DLD1 (cell line): ENCODE data around the gene DKK3.

Experiments
- in situ Hi-C: cut with HindIII; loops from 2 replicates; pipeline ENCODE4 v1.10.0; 2017; ENCODE audit warnings: low sequenced_read_pairs

Gene DKK3

DNA sequence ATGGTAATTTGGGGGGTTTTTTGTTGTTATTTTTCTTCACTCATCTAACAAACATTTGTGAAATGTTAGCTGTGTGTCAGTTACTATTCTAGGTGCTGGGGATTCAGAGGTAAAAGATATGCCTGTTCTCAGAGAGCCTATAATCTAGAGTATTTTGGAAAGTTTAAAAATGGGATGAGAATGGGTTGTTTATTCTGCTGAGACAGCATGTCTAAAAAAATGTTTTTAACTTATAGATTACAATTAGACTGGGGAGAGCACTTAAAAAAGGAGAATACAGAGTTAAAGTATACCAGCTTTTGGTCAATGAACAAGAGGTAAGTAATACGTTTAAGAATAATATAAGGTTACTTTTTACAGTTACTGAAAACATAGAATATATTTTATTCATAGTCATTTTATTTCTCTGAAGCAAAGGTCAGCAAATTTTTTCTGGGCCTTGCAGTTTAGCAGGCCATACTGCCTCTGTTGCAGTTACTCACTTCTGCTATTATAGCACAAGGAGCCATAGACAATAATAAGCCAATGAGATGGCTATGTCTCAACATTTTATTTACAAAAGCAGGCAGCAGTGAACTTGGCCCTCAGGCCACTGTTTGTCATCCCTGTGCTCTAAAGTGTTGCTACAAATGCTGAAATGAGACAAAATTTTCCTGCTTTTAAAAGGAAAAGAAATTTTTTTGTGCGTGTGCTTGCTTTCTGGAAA lies 60.0 kb downstream of the DKK3 start:
- in situ Hi-C loops, result no loop called here

DNA sequence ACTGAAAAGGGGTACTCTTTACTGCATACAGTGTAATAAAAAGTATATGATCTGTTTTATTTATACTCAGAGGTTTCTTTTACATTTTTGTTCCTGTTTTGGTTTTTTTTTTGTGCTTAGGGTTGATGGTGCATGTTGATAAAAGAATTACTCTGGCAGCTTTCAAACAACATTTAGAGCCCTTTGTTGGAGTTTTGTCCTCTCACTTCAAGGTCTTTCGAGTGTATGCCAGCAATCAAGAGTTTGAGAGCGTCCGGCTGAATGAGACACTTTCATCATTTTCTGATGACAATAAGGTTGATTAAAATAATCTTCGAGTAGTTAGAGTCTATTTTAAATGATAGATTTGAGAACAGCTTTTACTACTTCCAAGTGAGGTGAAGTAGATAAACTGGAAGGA lies 60.6 kb downstream of the DKK3 start:
- in situ Hi-C loops, result no loop called here

DNA sequence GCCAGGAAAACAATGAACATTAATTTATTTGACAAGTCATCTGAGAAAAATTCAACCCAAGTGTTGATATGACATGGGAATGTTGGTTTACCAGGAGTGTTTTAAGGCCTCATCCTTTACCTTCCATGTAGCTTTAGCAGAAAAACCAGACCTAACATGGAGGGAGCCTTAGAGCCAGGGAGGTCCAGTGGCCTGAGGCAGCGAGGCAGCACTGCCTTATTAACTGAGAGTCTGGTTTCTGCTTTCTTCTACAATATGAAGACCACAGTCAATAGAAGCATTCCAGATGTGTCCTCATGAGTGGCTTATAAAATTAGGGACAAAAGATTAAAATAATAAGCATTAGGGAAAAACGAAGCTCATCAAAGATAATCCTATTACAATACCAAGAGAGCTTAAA lies 61.5 kb downstream of the DKK3 start:
- in situ Hi-C loops, result no loop called here

DNA sequence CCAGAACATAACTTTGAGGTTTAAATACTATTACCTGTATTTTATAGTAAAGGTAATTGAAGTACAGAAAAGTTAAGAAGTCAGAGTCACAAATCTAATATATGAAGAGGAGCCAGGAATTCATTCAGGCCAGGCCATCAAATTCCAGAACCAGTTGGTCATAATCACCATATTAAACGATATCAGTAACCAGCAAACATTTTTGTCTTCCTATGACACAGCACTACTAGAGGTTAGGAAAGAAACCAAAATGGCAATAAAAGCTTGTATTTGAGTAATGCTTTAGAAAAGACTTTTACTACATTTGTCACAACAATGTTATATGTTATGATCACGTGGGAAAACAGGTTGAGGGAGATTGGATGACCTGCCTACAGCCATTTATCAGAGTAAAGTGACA lies 62.2 kb downstream of the DKK3 start:
- in situ Hi-C loops, result no loop called here

DNA sequence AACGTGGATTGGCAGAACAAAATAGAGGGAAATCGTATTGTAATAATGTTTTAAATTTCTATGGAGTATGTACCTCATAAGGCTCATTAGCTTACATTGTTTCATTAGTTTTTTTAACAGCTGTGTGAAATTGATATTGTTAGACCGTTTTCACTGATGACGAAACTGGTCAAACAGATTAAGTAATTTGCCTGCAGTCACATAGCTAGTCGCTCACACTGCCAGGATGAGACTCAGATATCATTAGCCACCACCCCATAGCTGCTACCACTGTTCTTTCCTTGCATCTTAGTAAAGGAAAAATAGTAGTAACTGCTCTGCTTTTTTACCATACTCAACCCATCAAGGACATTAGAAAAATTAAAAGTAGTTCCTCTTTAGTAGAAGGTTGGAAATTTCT lies 64.0 kb downstream of the DKK3 start:
- in situ Hi-C loops, result no loop called here

DNA sequence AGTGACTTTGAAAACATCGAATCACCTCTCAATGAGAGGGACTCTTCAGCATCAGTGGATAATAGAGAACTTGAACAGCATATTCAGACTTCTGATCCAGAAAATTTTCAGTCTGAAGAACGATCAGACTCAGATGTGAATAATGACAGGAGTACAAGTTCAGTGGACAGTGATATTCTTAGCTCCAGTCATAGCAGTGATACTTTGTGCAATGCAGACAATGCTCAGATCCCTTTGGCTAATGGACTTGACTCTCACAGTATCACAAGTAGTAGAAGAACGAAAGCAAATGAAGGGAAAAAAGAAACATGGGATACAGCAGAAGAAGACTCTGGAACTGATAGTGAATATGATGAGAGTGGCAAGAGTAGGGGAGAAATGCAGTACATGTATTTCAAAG lies 65.8 kb downstream of the DKK3 start:
- in situ Hi-C loops, result no loop called here

DNA sequence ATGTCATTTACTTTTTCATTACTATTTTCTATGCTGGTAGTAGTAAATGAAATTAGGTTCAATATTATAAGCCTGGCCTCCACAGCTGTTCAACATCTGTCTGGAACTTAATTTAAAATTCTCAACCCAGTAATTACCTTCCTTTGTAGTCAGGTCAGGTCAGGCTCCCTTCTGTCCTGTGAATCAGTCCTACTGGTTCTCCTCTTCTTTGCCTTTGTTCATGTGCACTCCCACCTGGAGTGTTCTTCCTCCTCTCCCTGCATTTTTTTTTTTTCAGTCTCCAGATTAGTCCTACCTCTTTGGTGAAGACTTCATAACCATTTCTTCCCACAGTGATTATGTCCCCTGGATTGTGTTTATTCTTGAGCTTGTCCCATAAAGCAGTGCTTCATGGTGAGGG lies 67.9 kb downstream of the DKK3 start:
- in situ Hi-C loops, result no loop called here

DNA sequence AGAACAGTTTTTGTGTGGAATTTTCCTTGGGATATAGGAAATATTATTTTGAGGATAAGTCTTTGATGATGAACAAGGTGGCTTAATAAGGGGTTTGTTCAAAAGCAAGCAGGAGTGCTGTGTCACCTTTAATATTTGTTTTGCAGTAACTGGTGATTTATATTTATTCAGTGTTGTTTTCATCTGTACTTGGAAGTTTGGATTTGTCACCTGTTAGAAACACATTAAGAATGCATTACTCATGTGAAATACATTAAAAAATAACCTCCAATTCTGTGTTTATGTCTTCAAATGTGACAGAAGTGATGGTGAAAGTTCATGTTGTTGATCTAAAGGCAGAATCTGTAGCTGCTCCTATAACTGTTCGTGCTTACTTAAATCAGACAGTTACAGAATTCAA lies 70.5 kb downstream of the DKK3 start:
- in situ Hi-C loops, result no loop called here

DNA sequence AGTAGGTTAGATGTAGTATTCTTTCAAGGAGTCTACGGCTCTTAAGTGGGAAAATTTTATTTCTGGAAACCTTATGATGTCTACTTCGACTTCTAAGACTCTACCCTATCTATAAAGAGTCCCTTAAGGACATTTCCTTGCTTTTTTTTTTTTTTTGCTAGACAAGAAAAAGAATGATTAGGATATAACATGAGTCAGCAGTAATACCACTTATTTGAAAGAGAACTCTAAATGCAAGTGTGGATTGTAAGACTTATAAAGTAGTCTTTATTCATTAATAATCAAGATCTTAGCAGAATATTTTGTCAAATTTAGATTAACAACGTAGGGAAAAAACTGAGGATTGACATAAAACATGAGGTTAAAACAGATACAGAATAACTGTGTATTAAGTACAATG lies 71.0 kb downstream of the DKK3 start:
- in situ Hi-C loops, result no loop called here

DNA sequence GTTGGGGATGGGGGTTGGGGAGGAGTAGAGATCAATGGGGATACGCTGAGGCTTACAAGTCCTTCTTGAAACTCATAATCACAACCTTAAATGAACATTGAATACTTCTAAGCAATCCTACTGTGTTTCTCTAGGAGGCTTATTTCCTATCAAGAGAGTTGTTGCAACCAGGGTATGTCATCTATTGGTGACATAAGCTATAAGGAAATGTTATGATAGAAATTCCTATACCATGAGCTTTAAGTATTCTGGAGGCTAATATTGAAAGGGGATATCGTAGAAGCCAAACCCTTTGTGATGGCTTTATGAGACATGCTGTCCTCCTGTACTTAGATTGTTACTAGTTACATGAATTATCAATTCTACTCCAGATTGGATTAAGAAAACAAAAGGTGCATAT lies 72.9 kb downstream of the DKK3 start:
- in situ Hi-C loops, result no loop called here

DNA sequence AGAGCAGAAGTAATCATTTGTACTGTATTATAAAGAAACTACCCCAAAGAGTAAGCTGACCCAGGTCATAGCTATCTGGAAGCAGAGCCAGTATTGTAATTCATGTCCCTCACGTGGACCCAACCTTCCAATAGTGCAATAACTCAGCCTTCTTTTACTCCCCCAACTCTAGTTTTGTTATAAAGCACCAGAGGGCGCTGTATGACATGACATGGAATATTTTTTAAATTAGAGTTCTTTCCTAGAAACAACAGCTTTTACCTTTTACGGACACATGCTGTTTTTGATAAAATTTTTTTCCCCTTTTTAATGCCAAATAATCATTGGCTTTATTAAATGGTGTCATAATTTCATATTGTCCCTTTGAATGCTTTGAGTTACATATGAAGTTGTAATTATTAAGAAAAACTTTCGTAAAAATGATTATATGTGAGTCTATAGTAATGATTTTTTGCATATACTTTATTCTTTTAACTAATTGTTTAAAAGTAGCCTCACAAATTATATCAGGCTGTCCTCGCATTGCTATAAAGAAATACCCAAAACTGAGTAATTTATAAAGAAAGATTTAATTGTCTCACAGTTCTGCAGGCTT lies 76.9 kb downstream of the DKK3 start:
- in situ Hi-C loops, result no loop called here

DNA sequence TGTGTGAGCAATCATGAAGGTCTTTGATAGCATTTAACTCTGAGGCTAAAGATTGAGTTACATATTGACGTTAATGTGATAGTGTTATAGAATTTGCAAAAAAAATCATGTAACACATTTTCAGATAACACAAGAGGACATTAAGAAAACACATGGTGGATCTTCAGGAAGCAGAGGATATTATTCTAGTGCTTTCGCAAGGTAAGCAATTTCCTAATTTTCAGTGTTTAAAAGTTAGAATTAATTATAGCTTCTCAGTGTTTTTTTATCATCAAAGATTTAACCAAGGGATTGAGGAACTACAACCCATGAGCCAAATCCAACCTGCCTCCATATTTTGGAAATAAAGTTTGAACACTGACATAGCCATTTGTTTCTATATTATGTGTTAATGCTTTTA lies 78.5 kb downstream of the DKK3 start:
- in situ Hi-C loops, result no loop called here

DNA sequence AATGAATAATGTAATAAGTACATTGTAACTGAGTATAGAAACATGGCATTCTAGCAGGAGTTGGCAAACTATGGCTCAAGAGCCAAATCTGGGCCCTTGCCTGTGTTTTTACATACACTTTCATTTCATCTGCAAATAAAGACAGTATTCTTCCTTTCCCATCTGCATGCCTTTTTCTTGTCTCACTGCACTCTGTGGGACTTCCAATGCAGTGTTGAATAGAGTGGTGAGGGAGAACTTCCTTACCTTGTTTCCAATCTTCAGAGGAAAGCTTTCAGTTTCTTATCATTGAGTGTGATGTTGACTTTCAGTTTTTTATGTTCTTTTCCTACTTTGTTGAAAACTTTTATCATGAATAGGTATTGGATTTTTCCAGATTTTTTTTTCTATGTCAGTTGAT lies 84.6 kb downstream of the DKK3 start:
- in situ Hi-C loops, result no loop called here

DNA sequence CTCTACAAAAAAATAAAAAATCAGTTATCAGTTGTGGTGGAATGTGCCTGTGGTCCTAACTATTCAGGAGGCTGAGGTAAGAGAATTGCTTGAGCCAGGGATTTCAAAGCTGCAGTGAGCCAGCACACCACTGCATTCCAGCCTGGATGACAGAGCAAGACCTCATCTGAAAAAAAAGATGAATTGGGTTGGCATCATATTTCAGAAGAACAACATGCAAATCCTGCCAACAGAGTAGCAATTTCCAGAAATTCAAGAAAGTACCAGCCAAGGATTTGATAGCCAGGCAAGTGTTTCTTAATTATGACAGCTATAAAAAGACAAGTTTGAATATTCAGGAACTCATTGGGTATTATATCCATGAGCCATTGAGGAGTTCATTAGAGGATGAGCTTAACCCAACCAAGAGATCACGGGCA lies 91.4 kb downstream of the DKK3 start:
- in situ Hi-C loops, result no loop called here

DNA sequence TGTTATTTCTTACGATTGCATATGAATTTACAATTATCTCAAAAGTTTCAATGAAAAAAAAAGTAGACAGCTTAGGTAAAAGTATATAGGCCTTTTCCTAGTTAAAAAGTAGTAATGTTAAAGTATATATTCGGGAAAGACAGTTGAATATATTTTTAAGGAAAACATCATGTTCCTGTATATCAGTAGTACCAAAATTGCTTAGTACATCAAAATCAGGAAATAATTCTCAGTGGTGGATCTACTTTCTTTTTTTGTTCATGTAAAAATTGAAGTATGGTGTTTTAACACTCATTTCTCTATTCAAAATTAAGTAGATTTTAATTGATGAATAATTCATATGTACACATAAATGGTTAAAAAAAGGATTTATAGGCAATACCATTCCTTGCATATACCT lies 92.8 kb downstream of the DKK3 start:
- in situ Hi-C loops, result no loop called here

DNA sequence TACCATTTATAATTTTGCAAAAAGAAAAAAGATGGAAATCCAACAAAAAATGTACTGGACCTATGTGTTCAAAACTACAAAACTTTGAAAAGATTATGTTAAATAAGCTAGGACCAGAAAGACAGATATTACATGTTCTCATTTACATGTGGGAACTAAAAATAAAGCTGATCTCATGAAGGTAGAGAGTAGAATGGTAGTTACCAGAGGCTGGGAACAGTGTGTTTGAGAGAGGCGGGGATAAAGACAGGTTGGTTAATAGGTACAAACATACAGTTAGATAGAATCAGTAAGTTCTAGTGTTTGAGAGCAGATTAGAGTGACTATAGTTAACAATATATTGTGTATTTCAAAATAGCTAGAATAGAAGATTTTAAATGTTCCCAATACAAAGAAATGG lies 95.0 kb downstream of the DKK3 start:
- in situ Hi-C loops, result no loop called here
